Neuronal stem cell (in vitro differentiated cells): ENCODE measurements around the gene RAB6A.

Experiments
- DNase-seq: peaks from one replicate; pipeline ENCODE4 v3.0.0-alpha.2; 2013; ENCODE audit warnings: low spot score
- H2AFZ ChIP-seq: one replicate; pipeline ENCODE4 v1.6.1; 2013; ENCODE audit warnings: mild to moderate bottlenecking, low read length, inconsistent platforms
- H2AK5ac ChIP-seq: 2 replicates; pipeline ENCODE4 v1.6.1; 2013; ENCODE audit warnings: low read depth, mild to moderate bottlenecking, inconsistent platforms, low read length, moderate library complexity, mixed read lengths
- H2BK120ac ChIP-seq: 2 replicates; pipeline ENCODE4 v1.6.1; 2013; ENCODE audit warnings: low read depth, mild to moderate bottlenecking, inconsistent platforms, low read length, moderate library complexity, mixed read lengths
- H2BK12ac ChIP-seq: one replicate; pipeline ENCODE4 v1.6.1; 2013; ENCODE audit warnings: low read length, inconsistent platforms
- H2BK15ac ChIP-seq: 2 replicates; pipeline ENCODE4 v1.6.1; 2013; ENCODE audit warnings: mild to moderate bottlenecking, low read length, inconsistent platforms, mixed read lengths
- H2BK5ac ChIP-seq: one replicate; pipeline ENCODE4 v1.6.1; 2013; ENCODE audit warnings: inconsistent platforms, mild to moderate bottlenecking, low read length, moderate library complexity
- H3K14ac ChIP-seq: one replicate; pipeline ENCODE4 v1.6.1; 2013; ENCODE audit warnings: low read length, inconsistent platforms
- H3K18ac ChIP-seq: 2 replicates; pipeline ENCODE4 v1.6.1; 2013; ENCODE audit warnings: low read length, inconsistent platforms
- H3K23ac ChIP-seq: 2 replicates; pipeline ENCODE4 v1.6.1; 2013; ENCODE audit warnings: low read depth, mild to moderate bottlenecking, mixed read lengths, low read length, inconsistent platforms; ENCODE audit not compliant: poor library complexity
- H3K27ac ChIP-seq: replicated peaks from 3 replicates; pipeline ENCODE4 v1.5.1; 2013; ENCODE audit warnings: low read length, inconsistent platforms
- H3K27me3 ChIP-seq, 3 experiments: 2 replicates each; pipeline ENCODE4 v1.6.1; 2013; ENCODE audit warnings: low read length in 3 of 3, mild to moderate bottlenecking in 2 of 3, inconsistent platforms in 1 of 3, low read depth in 1 of 3, mixed read lengths in 1 of 3, moderate library complexity in 1 of 3; ENCODE audit not compliant: control insufficient read depth in 3 of 3, insufficient read depth in 3 of 3
- H3K36me3 ChIP-seq, 2 donors: replicated peaks in 1 of 2; 2 replicates each; pipeline ENCODE4 v1.6.1; 2013; ENCODE audit warnings: low read length in 2 of 2; ENCODE audit not compliant: control insufficient read depth in 2 of 2, insufficient read depth in 2 of 2
- H3K4ac ChIP-seq: 2 replicates; pipeline ENCODE4 v1.6.1; 2013; ENCODE audit warnings: inconsistent platforms, mild to moderate bottlenecking, low read length, moderate library complexity
- H3K4me1 ChIP-seq, 2 donors: 1 replicate in 1 of 2; 2 replicates in 1 of 2; pipeline ENCODE4 v1.6.1; 2013; ENCODE audit warnings: low read length in 2 of 2, low read depth in 1 of 2; ENCODE audit not compliant: control insufficient read depth in 2 of 2, insufficient read depth in 1 of 2
- H3K4me2 ChIP-seq: one replicate; pipeline ENCODE4 v1.6.1; 2013; ENCODE audit warnings: mild to moderate bottlenecking, low read length, inconsistent platforms; ENCODE audit not compliant: insufficient read depth, poor library complexity, severe bottlenecking
- H3K4me3 ChIP-seq, 2 donors: 2 replicates each; pipeline ENCODE4 v1.5.1; 2013; ENCODE audit warnings: low read length in 2 of 2, mild to moderate bottlenecking in 2 of 2, inconsistent platforms in 1 of 2, moderate library complexity in 1 of 2
- H3K79me1 ChIP-seq: one replicate; pipeline ENCODE4 v1.6.1; 2013; ENCODE audit warnings: low read depth, mild to moderate bottlenecking, inconsistent platforms, low read length, moderate library complexity
- H3K9ac ChIP-seq: one replicate; pipeline ENCODE4 v1.6.1; 2013; ENCODE audit warnings: mild to moderate bottlenecking, low read depth, low read length, inconsistent platforms; ENCODE audit not compliant: poor library complexity
- H3K9me3 ChIP-seq, 2 donors: replicated peaks in 1 of 2; 2 replicates each; pipeline versions ENCODE3 to v1.6.1; 2013; ENCODE audit warnings: low read length in 2 of 2, mild to moderate bottlenecking in 2 of 2, inconsistent platforms in 1 of 2, low read depth in 1 of 2, mixed read lengths in 1 of 2, moderate library complexity in 1 of 2; ENCODE audit not compliant: control insufficient read depth in 2 of 2, insufficient read depth in 1 of 2
- H4K8ac ChIP-seq: one replicate; pipeline ENCODE4 v1.6.1; 2013; ENCODE audit warnings: low read depth, mild to moderate bottlenecking, inconsistent platforms, low read length, moderate library complexity
- H4K91ac ChIP-seq: one replicate; pipeline ENCODE4 v1.6.1; 2013; ENCODE audit warnings: low read length, low read depth, mild to moderate bottlenecking, inconsistent platforms; ENCODE audit not compliant: poor library complexity
- WGBS, 2 donors: extraction: QIAGEN DNeasy Blood & Tissue Kit; methylation state at CpG; one replicate each; pipeline ENCODE4 v1.1.7; 2013; ENCODE audit warnings: missing lambda C conversion rate in 2 of 2, mixed read lengths in 1 of 2; ENCODE audit not compliant: insufficient read length in 2 of 2, insufficient replicate concordance in 1 of 2; ENCODE audit errors: extremely low coverage in 2 of 2; 5-methylcytosine and 5-hydroxymethylcytosine counted together

RAB6A gene

DNA sequence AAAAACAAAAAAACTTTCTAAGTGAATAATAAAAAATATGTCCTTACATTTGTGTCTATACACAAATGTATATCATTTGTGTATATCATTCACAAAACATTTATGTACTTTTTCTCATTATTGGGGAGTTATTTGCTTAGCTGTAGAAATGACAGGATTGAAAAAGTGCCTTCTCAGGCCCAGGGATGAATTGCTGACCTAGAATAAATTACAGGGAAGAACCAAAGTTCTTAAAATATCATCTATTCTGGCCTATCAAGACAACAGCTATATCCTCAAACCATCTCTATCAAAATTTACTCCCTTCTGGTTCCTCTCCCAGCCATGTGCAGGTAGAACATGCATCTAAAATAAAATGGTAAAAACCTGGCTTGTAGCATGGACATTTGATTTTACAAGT lies 1.9 kb upstream of the RAB6A start:
- no peak overlapping the region for H3K23ac ChIP-seq
- no peaks in the 10 kb centered on the region for H3K36me3 ChIP-seq
- no peak overlapping the region for H3K4ac ChIP-seq
- H2AK5ac ChIP-seq = no peak overlapping the region
- H2BK120ac ChIP-seq = no peak overlapping the region
- H2BK5ac ChIP-seq = no peak overlapping the region
- no peaks in the 10 kb centered on the region for H3K9me3 ChIP-seq
- no peak overlapping the region for H4K91ac ChIP-seq
- no peak overlapping the region for H3K9ac ChIP-seq
- H4K8ac ChIP-seq = no peak overlapping the region
- H3K14ac ChIP-seq = no peak overlapping the region
- H2BK12ac ChIP-seq = no peak overlapping the region
- H3K4me2 ChIP-seq = no peak overlapping the region
- H3K27ac ChIP-seq = no peak overlapping the region
- no peak for DNase-seq
- H2AFZ ChIP-seq = no peak overlapping the region
- no peaks in the 10 kb centered on the region for H3K27me3 ChIP-seq
- no peaks in the 10 kb centered on the region for H3K79me1 ChIP-seq
- H3K4me3 ChIP-seq = no peak overlapping the region
- H3K4me1 ChIP-seq = peaks cover 3% of the 10 kb centered on the region in 2 donors
- no peak overlapping the region for H3K18ac ChIP-seq
- no peak overlapping the region for H2BK15ac ChIP-seq

DNA sequence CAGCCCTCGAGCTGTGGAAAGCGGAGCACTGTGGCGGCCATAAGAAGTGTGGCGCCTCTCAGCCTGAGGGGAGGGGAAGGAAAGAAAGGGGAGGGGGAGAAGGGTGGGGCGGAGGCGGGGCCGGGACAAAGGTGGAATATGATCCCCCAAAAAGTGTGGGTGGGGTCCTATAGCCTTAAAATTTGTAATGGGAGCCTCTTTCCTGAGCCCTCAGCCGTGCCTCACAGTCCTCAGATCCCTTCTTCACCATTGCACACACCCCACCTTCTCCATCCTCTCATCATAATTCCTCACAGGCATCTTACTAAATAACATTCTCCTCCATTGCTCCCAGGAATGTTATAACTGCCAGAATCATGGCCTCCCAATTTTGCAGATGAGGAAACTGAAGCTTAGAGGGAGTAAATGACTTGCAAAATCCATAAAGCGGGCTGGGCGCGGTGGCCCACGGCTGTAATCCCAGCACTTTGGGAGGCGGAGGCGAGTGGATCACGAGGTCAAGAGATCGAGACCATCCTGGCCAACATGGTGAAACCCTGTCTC lies 600 bp upstream of the RAB6A start:
- peaks cover 4 to 7% of the 10 kb centered on the region in 2 donors for H3K4me1 ChIP-seq
- no peaks in the 10 kb centered on the region for H3K9me3 ChIP-seq
- peak overlapping the region; percentile 7 to 63 for H3K4me3 ChIP-seq
- H2BK12ac ChIP-seq = no peak overlapping the region
- peak overlapping the region; percentile 76 for H3K23ac ChIP-seq
- no peak overlapping the region for H2BK15ac ChIP-seq
- no peak overlapping the region for H3K14ac ChIP-seq
- no peaks in the 10 kb centered on the region for H3K79me1 ChIP-seq
- no peak overlapping the region for H2BK120ac ChIP-seq
- H4K8ac ChIP-seq = no peak overlapping the region
- no CpG with 5 or more reads among the region's 16 CpGs for WGBS, 2 donors
- peak overlapping the region; percentile 54 for H3K27ac ChIP-seq
- no peaks in the 10 kb centered on the region for H3K27me3 ChIP-seq
- no peak overlapping the region for H3K9ac ChIP-seq
- peak overlapping the region; percentile 85 for H2AFZ ChIP-seq
- H2AK5ac ChIP-seq = peak overlapping the region; percentile 57
- H3K4ac ChIP-seq = no peak overlapping the region
- DNase-seq = no peak
- no peak overlapping the region for H2BK5ac ChIP-seq
- no peak overlapping the region for H4K91ac ChIP-seq
- H3K36me3 ChIP-seq = no peaks in the 10 kb centered on the region
- peak overlapping the region; percentile 70 for H3K18ac ChIP-seq
- peak overlapping the region; percentile 52 for H3K4me2 ChIP-seq

DNA sequence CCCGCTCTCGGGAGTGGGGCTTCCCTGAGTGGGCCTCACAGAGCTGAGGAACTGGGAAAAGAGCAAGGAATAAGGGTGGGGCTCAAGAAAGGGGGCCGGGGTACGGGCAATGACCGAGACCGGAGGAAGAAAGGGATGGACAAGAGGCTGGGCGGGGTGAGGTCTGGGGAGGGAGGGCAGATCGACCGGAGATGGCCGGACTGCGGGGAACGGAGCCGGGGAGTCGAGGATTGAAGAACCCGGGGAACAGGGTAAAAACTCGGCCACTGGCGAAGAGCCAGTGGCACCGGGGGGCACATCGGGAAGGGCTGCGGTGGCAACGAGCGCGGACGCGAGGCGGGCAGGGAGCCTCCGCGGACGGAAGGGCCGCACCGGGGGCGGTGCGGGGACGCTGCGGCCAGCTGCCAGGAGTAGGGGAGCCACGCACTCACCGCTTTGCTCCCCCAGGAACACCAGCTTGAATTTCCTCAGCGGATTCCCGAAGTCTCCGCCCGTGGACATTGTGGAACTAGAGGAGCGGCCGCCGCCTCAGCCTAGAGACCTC lies 667 bp downstream of the RAB6A start:
- no CpG with 5 or more reads among the region's 44 CpGs for WGBS, 2 donors
- no peak overlapping the region for H2BK12ac ChIP-seq
- no peaks in the 10 kb centered on the region for H3K27me3 ChIP-seq
- no peak overlapping the region for H4K8ac ChIP-seq
- H2AK5ac ChIP-seq = peak overlapping the region; percentile 70
- H3K14ac ChIP-seq = peak overlapping the region; percentile 79
- peaks cover 4 to 7% of the 10 kb centered on the region in 2 donors for H3K4me1 ChIP-seq
- H2BK120ac ChIP-seq = no peak overlapping the region
- H3K4me3 ChIP-seq = peak overlapping the region; percentile 63 to 96
- H2AFZ ChIP-seq = peak overlapping the region; percentile 85
- no peak overlapping the region for H4K91ac ChIP-seq
- H3K4me2 ChIP-seq = peak overlapping the region; percentile 69
- H3K9ac ChIP-seq = peak overlapping the region; percentile 99
- H3K23ac ChIP-seq = peak overlapping the region; percentile 76
- no peak for DNase-seq
- no peaks in the 10 kb centered on the region for H3K79me1 ChIP-seq
- peak overlapping the region; percentile 88 for H2BK15ac ChIP-seq
- H3K4ac ChIP-seq = peak overlapping the region; percentile 91
- H3K27ac ChIP-seq = peak overlapping the region; percentile 91
- peak overlapping the region; percentile 97 for H2BK5ac ChIP-seq
- no peaks in the 10 kb centered on the region for H3K9me3 ChIP-seq
- no peaks in the 10 kb centered on the region for H3K36me3 ChIP-seq
- H3K18ac ChIP-seq = peak overlapping the region; percentile 99

DNA sequence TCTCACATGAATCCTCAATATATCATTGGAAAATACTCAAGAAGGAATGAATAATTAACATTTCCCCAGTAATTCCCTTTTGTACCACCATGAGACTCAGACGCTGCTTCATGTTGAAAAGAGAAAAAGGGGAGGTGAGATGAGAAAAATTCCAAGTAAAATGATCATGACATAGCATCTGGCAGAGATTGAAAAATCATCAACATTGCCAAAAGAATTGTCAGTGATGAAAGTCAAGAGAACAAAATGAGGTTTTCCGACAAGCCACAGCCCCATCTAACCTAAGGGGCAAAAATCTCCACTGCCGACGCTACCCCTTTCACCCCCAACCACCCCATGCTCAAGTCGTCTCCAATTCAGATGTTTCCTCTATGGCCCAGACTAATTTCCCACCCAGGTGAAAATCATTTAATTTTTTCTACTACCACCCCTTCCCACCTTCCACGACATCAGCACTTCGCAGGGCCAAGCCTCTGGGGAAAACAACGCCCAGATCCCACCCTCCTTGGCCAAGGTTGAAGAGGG lies 1.2 kb downstream of the RAB6A start:
- Histone ChIP-seq H3K79me1 (no peaks in the 10 kb centered on the region), H3K23ac (no peak overlapping the region), H3K9me3 (no peaks in the 10 kb centered on the region), H3K14ac (no peak overlapping the region), H2AK5ac (peak overlapping the region; percentile 70), H4K91ac (no peak overlapping the region), H3K4ac (no peak overlapping the region), H2BK5ac (no peak overlapping the region), H3K18ac (peak overlapping the region; percentile 99), H3K4me3 (peak overlapping the region; percentile 63 to 96), H2BK12ac (no peak overlapping the region), H4K8ac (no peak overlapping the region), H3K36me3 (no peaks in the 10 kb centered on the region), H3K4me1 (peaks cover 4 to 7% of the 10 kb centered on the region in 2 donors), H3K27me3 (no peaks in the 10 kb centered on the region), H3K4me2 (peak overlapping the region; percentile 69), H3K9ac (peak overlapping the region; percentile 99), H2BK15ac (no peak overlapping the region), H2BK120ac (no peak overlapping the region), H3K27ac (no peak overlapping the region), H2AFZ (peak overlapping the region; percentile 85)
- no peak for DNase-seq
- no CpG with 5 or more reads among the region's 8 CpGs for WGBS, 2 donors
